C4-2B (cell line): ENCODE results near the gene PAX3.

Experiments
- H3K27ac ChIP-seq: fragments of 450-650 bp; 2 replicates; pipeline ENCODE4 v1.5.1; 2017
- CTCF ChIP-seq: fragments of 450-650 bp; conservative IDR thresholded peaks from 2 replicates; pipeline ENCODE4 v1.5.1; 2017; ENCODE audit warnings: mild to moderate bottlenecking
- ZFX ChIP-seq: fragments of 450-650 bp; IDR thresholded peaks from 2 replicates; pipeline ENCODE4 v1.6.1; 2017

The PAX3 gene

GRCh38 chr2:222228054-222228453 is 70.7 kb downstream of the PAX3 start:
- no peak overlapping the region for H3K27ac ChIP-seq
- TF ChIP-seq ZFX (no peak), CTCF (no peak)

- no peak overlapping the region for H3K27ac ChIP-seq
- no peak for TF ChIP-seq ZFX
- no peak for TF ChIP-seq CTCF
These were observed 80.0 kb downstream of the PAX3 start for GRCh38 chr2:222218786-222219185.

- TF ChIP-seq ZFX, result no peak
- TF ChIP-seq CTCF, result no peak
- no peak overlapping the region for H3K27ac ChIP-seq
These were observed 81.1 kb downstream of the PAX3 start for GRCh38 chr2:222217712-222218111.

- no peak overlapping the region for H3K27ac ChIP-seq
- no peak for TF ChIP-seq ZFX
- no peak for TF ChIP-seq CTCF
These were observed 83.9 kb downstream of the PAX3 start for GRCh38 chr2:222214885-222215284.

GRCh38 chr2:222213049-222213448 is 85.7 kb downstream of the PAX3 start:
- no peak overlapping the region for H3K27ac ChIP-seq
- TF ChIP-seq CTCF (no peak), ZFX (no peak)

GRCh38 chr2:222212571-222212970 is 86.2 kb downstream of the PAX3 start:
- TF ChIP-seq CTCF (no peak), ZFX (no peak)

GRCh38 chr2:222208010-222208690 is 90.6 kb downstream of the PAX3 start:
- TF ChIP-seq CTCF (no peak), ZFX (no peak)
- no peak overlapping the region for H3K27ac ChIP-seq

More at GRCh38 chr2:222212571-222212970, 86.2 kb downstream of the PAX3 start:
- no peak overlapping the region for H3K27ac ChIP-seq
